GM19438 (cell line): ENCODE results near the gene RTN3.
A peak's percentile ranks its signal among the peaks of the same experiment; 100 is the strongest.
"Not testable (repeated sequence)": the region's sequence is repeated elsewhere in the genome, so short reads cannot be mapped to it uniquely, and the experiment has no call there.

ENCODE experiments used
- ATAC-seq: cut with Tn5 transposase; IDR thresholded peaks from one replicate; pipeline ENCODE4 v1.9.1; 2021; ENCODE audit warnings: low read depth; ENCODE audit not compliant: unreplicated experiment

Gene RTN3

GRCh38 chr11:63766531-63767235, 85.4 kb downstream of the RTN3 start:
- ATAC-seq, result no peak

- no peak for ATAC-seq
Observed at GRCh38 chr11:63767267-63767564, 85.9 kb downstream of the RTN3 start.

GRCh38 chr11:63767565-63768236, 86.4 kb downstream of the RTN3 start:
- no peak for ATAC-seq

GRCh38 chr11:63768237-63769041, 87.1 kb downstream of the RTN3 start, which contains the start of gene ZFTA:
Gene ZFTA, minus strand, starts transcription at chr11:63768775. Its CDS starts 153 bp downstream, at chr11:63768622.
- ATAC-seq, result peak; percentile 59

- ATAC-seq, result peak; percentile 44
Observed at GRCh38 chr11:63769042-63769713, 87.9 kb downstream of the RTN3 start.

GRCh38 chr11:63769714-63770455, 88.6 kb downstream of the RTN3 start:
- no peak for ATAC-seq

GRCh38 chr11:63770763-63771162, 89.5 kb downstream of the RTN3 start:
- no peak for ATAC-seq

- not testable (repeated sequence) for ATAC-seq
Observed at GRCh38 chr11:63771741-63772318, 90.5 kb downstream of the RTN3 start.

- ATAC-seq, result no peak
Observed at GRCh38 chr11:63775191-63775590, 93.9 kb downstream of the RTN3 start.

GRCh38 chr11:63779039-63779438, 97.7 kb downstream of the RTN3 start:
- no peak for ATAC-seq

- ATAC-seq, result no peak
Observed at GRCh38 chr11:63782749-63783148, 101.4 kb downstream of the RTN3 start.

- no peak for ATAC-seq
Observed at GRCh38 chr11:63783925-63784592, 102.8 kb downstream of the RTN3 start.

- no peak for ATAC-seq
Observed at GRCh38 chr11:63785823-63786222, 104.5 kb downstream of the RTN3 start.

- no peak for ATAC-seq
Observed at GRCh38 chr11:63791495-63792167, 110.3 kb downstream of the RTN3 start.

GRCh38 chr11:63793161-63793560, 111.9 kb downstream of the RTN3 start:
- ATAC-seq, result no peak

- ATAC-seq, result no peak
Observed at GRCh38 chr11:63795066-63795465, 113.8 kb downstream of the RTN3 start.

- ATAC-seq, result no peak
Observed at GRCh38 chr11:63800921-63801320, 119.6 kb downstream of the RTN3 start.

- ATAC-seq, result no peak
Observed at GRCh38 chr11:63802637-63803414, 121.5 kb downstream of the RTN3 start.
